NCI-H1417 (cell line): ENCODE data around the gene DCAF6.
"Not testable (repeated sequence)": the region's sequence is repeated elsewhere in the genome, so short reads cannot be mapped to it uniquely, and the experiment has no call there.

Experiments used
- DNase-seq, 3 experiments: peaks; one replicate each; lab custom pipeline; 2025; lab: John Stamatoyannopoulos, UW

DCAF6 gene

GRCh38 chr1:167923324-167924056, 13.0 kb upstream of the DCAF6 start:
- no peak for DNase-seq

GRCh38 chr1:167924102-167924501, 12.4 kb upstream of the DCAF6 start:
- DNase-seq: no peak

- no peak for DNase-seq
These were observed 11.8 kb upstream of the DCAF6 start for GRCh38 chr1:167924543-167925231.

GRCh38 chr1:167926486-167926997, 9.9 kb upstream of the DCAF6 start:
- peak in 1 of 3 experiments; percentile 25 for DNase-seq

- no peak for DNase-seq
These were observed 9.3 kb upstream of the DCAF6 start for GRCh38 chr1:167927046-167927754.

GRCh38 chr1:167928457-167928852, 8.0 kb upstream of the DCAF6 start:
- no peak for DNase-seq

- DNase-seq: not testable (repeated sequence)
These were observed 7.6 kb upstream of the DCAF6 start for GRCh38 chr1:167928919-167929318.

- no peak for DNase-seq
These were observed 6.8 kb upstream of the DCAF6 start for GRCh38 chr1:167929725-167930124.

- DNase-seq: peak in 1 of 3 experiments; percentile 44
These were observed 2.7 kb upstream of the DCAF6 start for GRCh38 chr1:167933788-167934187.

GRCh38 chr1:167934426-167935215, 1.9 kb upstream of the DCAF6 start:
- DNase-seq: peak in 1 of 3 experiments; percentile 42

- DNase-seq: peak in 2 of 3 experiments; percentile 80 to 90
These were observed 1.0 kb upstream of the DCAF6 start for GRCh38 chr1:167935216-167936067.

GRCh38 chr1:167936930-167937708, 636 bp downstream of the DCAF6 start, which contains the start of gene MPC2:
Gene MPC2, minus strand, starts transcription at chr1:167937072. Its CDS starts 1,231 bp downstream, at chr1:167935841.
- peak; percentile 85 to 91 (median 88) for DNase-seq

- DNase-seq: no peak
These were observed 1.2 kb downstream of the DCAF6 start for GRCh38 chr1:167937709-167938010.

GRCh38 chr1:167938080-167938636, 1.7 kb downstream of the DCAF6 start:
- DNase-seq: peak; percentile 3 to 75 (median 52)

GRCh38 chr1:167940264-167940663, 3.8 kb downstream of the DCAF6 start:
- no peak for DNase-seq

- DNase-seq: no peak
These were observed 7.1 kb downstream of the DCAF6 start for GRCh38 chr1:167943541-167943940.

- DNase-seq: no peak
These were observed 11.2 kb downstream of the DCAF6 start for GRCh38 chr1:167947733-167948132.

GRCh38 chr1:167949785-167950184, 13.3 kb downstream of the DCAF6 start:
- DNase-seq: no peak

GRCh38 chr1:167950569-167950968, 14.1 kb downstream of the DCAF6 start:
- peak in 1 of 3 experiments; percentile 9 for DNase-seq

- DNase-seq: no peak
These were observed 19.4 kb downstream of the DCAF6 start for GRCh38 chr1:167955915-167956314.
